Hematopoietic multipotent progenitor cell treated with erythropoietin and hydrocortisone succinate and interleukin-3 and kit ligand, for 4 days (in vitro differentiated cells): ENCODE results near the gene CTSF.
"Not testable (repeated sequence)": the region's sequence is repeated elsewhere in the genome, so short reads cannot be mapped to it uniquely, and the experiment has no call there.

Experiments
- DNase-seq: peaks from one replicate; pipeline ENCODE4 v3.0.0-alpha.2; 2015

The CTSF gene

DNA sequence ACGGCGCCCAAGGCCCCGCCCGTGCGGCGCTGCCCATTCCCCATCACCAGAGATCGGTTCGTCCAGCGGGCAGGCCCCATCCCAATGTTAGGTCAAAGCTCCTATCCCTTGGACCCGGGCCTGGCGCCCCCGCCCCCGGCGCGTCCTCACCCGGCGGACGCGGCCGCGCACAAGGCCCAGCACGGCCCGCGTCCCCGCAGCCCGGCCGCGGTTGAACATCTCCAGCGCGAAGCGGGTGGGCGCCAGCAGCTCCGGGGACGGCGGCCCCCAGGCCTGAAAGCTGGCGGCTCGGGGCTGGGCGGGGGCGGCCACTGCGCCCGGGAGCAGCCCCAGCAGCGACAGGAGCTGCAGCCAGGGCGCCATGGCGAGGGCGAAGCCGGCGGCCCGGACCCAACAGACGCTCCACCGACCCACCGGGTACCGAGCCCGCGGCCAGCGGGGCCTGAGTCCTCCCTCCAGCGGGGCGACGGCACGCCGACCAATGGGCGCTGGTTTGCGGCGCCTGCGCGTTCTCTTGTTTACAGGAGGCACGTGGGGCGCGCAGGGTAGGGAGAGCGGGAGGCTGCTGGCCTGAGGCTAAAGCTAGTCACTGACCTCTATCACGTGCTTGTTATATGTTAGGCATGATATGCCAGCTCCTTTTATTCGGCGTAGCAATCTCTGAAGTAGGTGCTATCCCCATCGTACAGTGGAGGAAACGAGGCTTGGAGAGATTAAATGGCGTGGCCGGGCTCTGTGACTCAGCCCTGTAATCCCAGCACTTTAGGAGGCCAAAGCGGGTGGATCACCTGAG, at the start of gene CTSF:
Gene CTSF, minus strand, starts transcription at position 483 of the 793 bp plus-strand sequence. Its CDS starts 120 bp downstream, at position 363.
- DNase-seq: peak; percentile 87

GRCh38 chr11:66617155-66617834, 48.9 kb upstream of the CTSF start:
- no peak for DNase-seq

DNA sequence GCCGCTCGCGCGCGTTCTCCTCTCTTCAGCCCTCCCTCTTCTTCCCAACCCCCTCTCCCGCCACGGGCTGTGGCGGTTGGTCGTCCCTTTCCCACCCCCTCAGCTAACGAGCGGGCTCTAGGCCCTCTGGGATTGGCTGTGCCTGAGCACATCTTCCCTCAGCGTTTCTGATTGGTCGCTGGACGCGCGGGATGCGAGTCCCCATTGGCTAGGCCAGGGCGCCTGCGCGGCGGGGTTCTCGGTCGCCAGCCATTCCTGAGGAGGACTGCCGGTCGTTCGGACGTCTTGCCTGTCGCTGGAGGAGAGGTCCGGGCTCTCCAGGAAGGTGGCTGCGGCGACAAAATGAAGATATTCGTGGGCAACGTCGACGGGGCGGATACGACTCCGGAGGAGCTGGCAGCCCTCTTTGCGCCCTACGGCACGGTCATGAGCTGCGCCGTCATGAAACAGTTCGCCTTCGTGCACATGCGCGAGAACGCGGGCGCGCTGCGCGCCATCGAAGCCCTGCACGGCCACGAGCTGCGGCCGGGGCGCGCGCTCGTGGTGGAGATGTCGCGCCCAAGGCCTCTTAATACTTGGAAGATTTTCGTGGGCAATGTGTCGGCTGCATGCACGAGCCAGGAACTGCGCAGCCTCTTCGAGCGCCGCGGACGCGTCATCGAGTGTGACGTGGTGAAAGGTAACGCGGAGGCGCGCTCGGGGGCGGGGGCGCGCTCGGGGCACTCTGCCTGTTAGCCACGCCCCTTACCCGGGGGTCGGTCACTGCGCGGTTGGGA, 48.2 kb upstream of the CTSF start, which contains the start of gene RBM14:
Gene RBM14, plus strand, starts transcription at position 252 of the 776 bp plus-strand sequence. Its CDS starts 91 bp downstream, at position 343.
- peak; percentile 100 for DNase-seq

- no peak for DNase-seq
These were observed 45.7 kb upstream of the CTSF start for GRCh38 chr11:66614073-66614472.

- DNase-seq: no peak
These were observed 44.1 kb upstream of the CTSF start for GRCh38 chr11:66612458-66612857.

- peak; percentile 43 for DNase-seq
These were observed 41.6 kb upstream of the CTSF start for GRCh38 chr11:66609721-66610617.

DNA sequence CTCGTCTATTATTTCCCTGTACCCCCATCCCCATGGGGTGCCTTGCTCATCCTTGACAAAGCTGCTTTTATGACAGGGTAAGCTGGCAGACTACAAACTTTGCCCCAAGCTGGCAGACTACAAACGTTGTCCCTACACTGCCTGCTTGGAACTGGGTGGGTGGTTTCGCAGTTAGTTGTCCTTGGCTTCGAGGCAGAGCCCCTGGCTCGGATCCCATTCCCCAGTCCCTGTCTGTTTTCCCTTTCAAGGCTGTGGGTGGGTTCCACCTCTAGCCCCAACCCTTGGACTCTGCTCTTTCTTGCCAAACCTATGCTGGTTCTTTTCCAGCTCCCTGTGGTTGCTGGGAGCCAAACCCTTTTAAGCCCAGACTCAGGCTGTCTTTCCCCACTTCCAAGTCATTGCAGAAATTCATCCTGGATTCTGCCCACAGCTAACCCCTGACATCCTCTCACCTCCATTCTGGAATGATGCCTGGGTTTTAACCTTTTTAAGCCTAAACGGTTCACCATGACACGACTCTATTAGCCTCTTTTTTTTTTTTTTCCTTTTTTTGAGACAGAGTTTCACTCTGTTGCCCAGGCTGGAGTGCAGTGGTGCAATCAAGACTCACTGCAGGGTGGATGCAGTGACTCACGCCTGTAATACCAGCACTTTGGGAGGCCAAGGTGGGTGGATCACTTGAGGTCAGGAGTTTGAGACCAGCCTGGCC, 38.9 kb upstream of the CTSF start:
- no peak for DNase-seq

DNA sequence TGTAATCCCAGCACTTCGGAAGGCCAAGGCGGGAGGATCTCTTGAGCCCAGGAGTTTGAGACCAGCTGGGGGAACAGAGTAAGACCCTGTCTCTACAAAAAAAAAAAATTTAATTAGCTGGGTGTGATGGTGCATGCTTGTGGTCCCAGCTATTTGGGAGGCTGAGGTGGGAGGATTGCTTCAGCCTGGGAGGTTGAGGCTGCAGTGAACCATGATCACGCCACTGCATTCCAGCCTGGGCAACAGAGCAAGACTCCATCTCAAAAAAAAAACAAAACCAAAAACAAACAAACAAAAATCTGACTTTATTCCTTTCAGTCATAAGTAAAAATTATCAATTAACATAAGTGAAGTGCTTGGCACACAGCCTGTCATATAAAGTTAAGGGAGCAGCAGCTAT, 38.2 kb upstream of the CTSF start:
- DNase-seq: not testable (repeated sequence)

DNA sequence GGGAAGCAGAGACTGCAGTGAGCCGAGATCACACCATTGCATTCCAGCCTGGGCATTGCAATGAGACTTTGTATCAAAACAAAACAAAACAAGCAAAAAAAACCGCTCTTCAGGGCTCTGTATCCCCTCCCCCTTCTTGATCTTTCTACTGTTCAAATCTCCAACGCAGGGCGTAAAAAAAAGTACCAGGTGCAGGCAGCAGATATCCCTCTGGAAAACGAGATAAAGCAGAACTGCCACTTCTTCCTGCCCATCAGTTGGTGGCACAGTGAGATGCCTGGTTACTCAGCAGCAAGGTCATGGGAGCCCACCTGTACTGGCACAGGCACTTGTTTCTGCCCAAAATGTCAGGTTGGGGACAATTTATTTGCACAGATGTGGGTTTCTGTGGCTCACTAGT, 35.7 kb upstream of the CTSF start:
- peak; percentile 84 for DNase-seq

GRCh38 chr11:66603072-66603471, 34.7 kb upstream of the CTSF start:
- DNase-seq: no peak

- no peak for DNase-seq
These were observed 32.3 kb upstream of the CTSF start for GRCh38 chr11:66600631-66601233.

GRCh38 chr11:66600219-66600618, 31.8 kb upstream of the CTSF start:
- no peak for DNase-seq

GRCh38 chr11:66598993-66599392, 30.6 kb upstream of the CTSF start:
- no peak for DNase-seq

- peak; percentile 71 for DNase-seq
These were observed 27.0 kb upstream of the CTSF start for GRCh38 chr11:66595245-66595904.

- no peak for DNase-seq
These were observed 25.2 kb upstream of the CTSF start for GRCh38 chr11:66593650-66594049.

DNA sequence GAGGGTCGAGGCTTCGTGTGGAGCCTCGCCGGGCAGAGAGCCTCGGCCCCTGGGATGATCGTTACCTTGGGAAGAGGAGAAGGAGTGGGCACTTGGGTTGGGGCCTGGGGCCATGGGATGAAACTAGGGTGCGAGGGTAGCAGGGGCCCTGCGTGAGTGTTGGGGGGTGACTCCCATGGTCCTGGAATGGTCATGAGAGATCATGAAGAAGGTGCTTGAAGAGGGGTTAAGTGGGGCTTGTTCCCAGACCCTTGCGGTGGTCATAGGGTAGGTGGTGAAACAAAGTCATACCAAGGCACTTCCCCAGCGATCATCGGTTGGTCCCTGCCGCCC, 24.9 kb upstream of the CTSF start:
- peak; percentile 22 for DNase-seq

- peak; percentile 98 for DNase-seq
These were observed 24.3 kb upstream of the CTSF start, which contains the start of the genes CCDC87 and CCS for GRCh38 chr11:66592457-66593302. Gene CCDC87 (minus strand): TSS chr11:66593063. CDS start chr11:66593015, 48 bp downstream. Gene CCS (plus strand): TSS chr11:66593185. CDS start chr11:66593262, 77 bp downstream.

DNA sequence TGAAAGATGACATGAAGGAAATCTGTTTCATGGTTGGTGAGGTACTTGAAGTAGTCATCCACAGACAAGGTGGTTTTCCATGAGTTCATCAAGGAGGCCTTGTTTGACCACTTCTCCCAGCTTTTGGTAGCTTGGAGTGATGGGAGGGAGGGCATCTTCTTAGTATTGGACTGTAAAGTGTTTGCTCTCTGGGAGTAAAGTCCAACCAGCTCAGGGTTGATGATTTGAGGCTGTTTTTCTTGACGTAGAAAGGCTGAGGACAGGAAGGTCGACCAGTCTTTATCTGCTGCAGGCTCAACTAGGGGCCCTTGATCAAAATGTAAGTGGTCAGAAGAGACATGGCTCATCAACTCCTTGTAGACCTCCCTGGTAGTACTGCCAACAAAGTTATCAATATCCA, 22.8 kb upstream of the CTSF start:
- no peak for DNase-seq

- no peak for DNase-seq
These were observed 21.7 kb upstream of the CTSF start for GRCh38 chr11:66589996-66590675.
